Thyroid gland (tissue), 4 donors: ENCODE results near the gene NPAS2.

Experiments
- CTCF ChIP-seq, 6 experiments: fragments of 200-600 bp in 3 of 6; fragments of 450-650 bp in 3 of 6; sonication (generic) in 3 of 6; IDR thresholded peaks; one replicate each; pipeline ENCODE4 v1.5.1; 2016 to 2019; ENCODE audit warnings: antibody characterized with exemption in 6 of 6, mild to moderate bottlenecking in 2 of 6, inconsistent platforms in 1 of 6, moderate library complexity in 1 of 6
- POLR2A ChIP-seq, 2 donors: fragments of 450-650 bp; IDR thresholded peaks; one replicate each; pipeline ENCODE4 v1.6.1; 2017; ENCODE audit warnings: antibody characterized with exemption in 2 of 2, mild to moderate bottlenecking in 2 of 2, moderate library complexity in 1 of 2

DNA sequence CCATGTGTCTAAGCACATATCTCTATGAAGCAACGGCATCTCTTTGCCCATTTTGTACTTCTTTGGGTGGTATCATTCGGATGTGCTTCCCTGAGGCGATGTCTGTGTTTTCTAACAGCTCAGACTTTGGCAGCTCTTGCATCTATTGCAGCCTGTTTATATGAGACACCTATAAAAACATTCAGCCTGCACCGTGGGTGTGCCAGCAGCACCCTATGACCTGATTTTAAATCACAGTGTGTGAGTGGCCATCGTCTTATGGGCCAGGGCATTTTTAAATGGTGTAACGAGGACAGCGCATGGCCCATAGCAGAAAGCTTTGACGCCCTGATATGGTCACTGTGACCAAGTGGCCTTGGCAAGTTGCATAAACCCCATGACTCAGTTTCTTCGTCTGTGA is 12.9 kb downstream of the NPAS2 start:
- TF ChIP-seq CTCF (IDR thresholded peaks at IDR 0.05) (no peak), POLR2A (IDR thresholded peaks at IDR 0.05) (no peak)
